ENCODE results near the gene TOP2B. TPM values are rescaled to one million over a fixed set of nuclear protein-coding genes. Genes with fewer than 3 reads are reported as not detected.

TOP2B gene
- polyA plus RNA-seq, 1 donor (not counting 4 experiments of a cell fraction or from before 2014, with no cell fraction given): 71.8 TPM

GRCh38 chr3:25673738-25674298 is 9.1 kb upstream of the TOP2B start:
- Histone ChIP-seq H3K27me3 (ENCODE audit: control insufficient read depth, extremely low read depth, insufficient read depth, low read length) (no peaks in the 10 kb centered on the region), H3K9me3 (ENCODE audit: control insufficient read depth, low read depth, low read length) (no peaks in the 10 kb centered on the region), H3K9me1 (ENCODE audit: control insufficient read depth, extremely low read depth, insufficient read depth, low read length) (no peaks in the 10 kb centered on the region), H3K4me2 (ENCODE audit: control insufficient read depth, extremely low read depth, insufficient read depth, low read depth, low read length) (no peak overlapping the region), H3K9ac (ENCODE audit: control insufficient read depth, extremely low read depth, insufficient read depth, low read length) (no peak overlapping the region), H3K4me3 (ENCODE audit: control insufficient read depth in 2 of 3, extremely low read depth in 1 of 3, insufficient read depth in 2 of 3, low read depth in 1 of 3, low read length in 3 of 3) (no peak overlapping the region), H3K79me2 (ENCODE audit: control insufficient read depth, insufficient read depth, low read length) (no peaks in the 10 kb centered on the region), H3K4me1 (ENCODE audit: control insufficient read depth, extremely low read depth, insufficient read depth, low read length) (no peaks in the 10 kb centered on the region), H2AFZ (ENCODE audit: control insufficient read depth, low read length) (no peak overlapping the region), H4K20me1 (ENCODE audit: control insufficient read depth, extremely low read depth, insufficient read depth, low read length) (no peaks in the 10 kb centered on the region), H3K27ac (ENCODE audit: control insufficient read depth, insufficient read depth, low read length) (no peak overlapping the region), H3K36me3 (ENCODE audit: control insufficient read depth in 2 of 2, extremely low read depth in 1 of 2, insufficient read depth in 2 of 2, low read length in 2 of 2) (no peaks in the 10 kb centered on the region)
- no peak for TF ChIP-seq CTCF (optimal IDR thresholded peaks at IDR 0.05 in 1 of 3, IDR thresholded peaks at IDR 0.05 in 1 of 3, conservative IDR thresholded peaks at IDR 0.05 in 1 of 3; ENCODE audit: extremely low read depth in 1 of 3, insufficient read depth in 2 of 3, low read length in 3 of 3)
- TF ChIP-seq EZH2 (IDR thresholded peaks at IDR 0.05; ENCODE audit: low read length): no peak
- FAIRE-seq (no peak), DNase-seq (ENCODE audit: low read depth, low spot score) (no peak)
- dilution Hi-C loops (cut with MboI; ENCODE audit: extremely low pct_ligation_motif_present, low sequenced_read_pairs): no loop called here

- peak overlapping the region; percentile 66 for H3K4me2 ChIP-seq (ENCODE audit: control insufficient read depth, extremely low read depth, insufficient read depth, low read depth, low read length)
- FAIRE-seq (no peak), DNase-seq (ENCODE audit: low read depth, low spot score) (no peak)
- H3K27ac ChIP-seq (ENCODE audit: control insufficient read depth, insufficient read depth, low read length): peak overlapping the region; percentile 86
- peaks cover 16% of the 10 kb centered on the region for H3K4me1 ChIP-seq (ENCODE audit: control insufficient read depth, extremely low read depth, insufficient read depth, low read length)
- no peak for TF ChIP-seq EZH2 (IDR thresholded peaks at IDR 0.05; ENCODE audit: low read length)
- TF ChIP-seq CTCF (optimal IDR thresholded peaks at IDR 0.05 in 1 of 3, IDR thresholded peaks at IDR 0.05 in 1 of 3, conservative IDR thresholded peaks at IDR 0.05 in 1 of 3; ENCODE audit: extremely low read depth in 1 of 3, insufficient read depth in 2 of 3, low read length in 3 of 3): no peak
- H3K27me3 ChIP-seq (ENCODE audit: control insufficient read depth, extremely low read depth, insufficient read depth, low read length): no peaks in the 10 kb centered on the region
- dilution Hi-C loops (cut with MboI; ENCODE audit: extremely low pct_ligation_motif_present, low sequenced_read_pairs): no loop called here
- H3K36me3 ChIP-seq (ENCODE audit: control insufficient read depth in 2 of 2, extremely low read depth in 1 of 2, insufficient read depth in 2 of 2, low read length in 2 of 2): no peaks in the 10 kb centered on the region
- H3K4me3 ChIP-seq (ENCODE audit: control insufficient read depth in 2 of 3, extremely low read depth in 1 of 3, insufficient read depth in 2 of 3, low read depth in 1 of 3, low read length in 3 of 3): peak overlapping the region; percentile 81 to 93 (median 85)
- H3K9me1 ChIP-seq (ENCODE audit: control insufficient read depth, extremely low read depth, insufficient read depth, low read length): no peaks in the 10 kb centered on the region
- peak overlapping the region; percentile 87 for H3K9ac ChIP-seq (ENCODE audit: control insufficient read depth, extremely low read depth, insufficient read depth, low read length)
- H3K79me2 ChIP-seq (ENCODE audit: control insufficient read depth, insufficient read depth, low read length): peaks cover 34% of the 10 kb centered on the region
- peak overlapping the region; percentile 93 for H2AFZ ChIP-seq (ENCODE audit: control insufficient read depth, low read length)
- H4K20me1 ChIP-seq (ENCODE audit: control insufficient read depth, extremely low read depth, insufficient read depth, low read length): peaks cover 4% of the 10 kb centered on the region
- H3K9me3 ChIP-seq (ENCODE audit: control insufficient read depth, low read depth, low read length): no peaks in the 10 kb centered on the region
Measured at GRCh38 chr3:25665315-25666280, 891 bp upstream of the TOP2B start.
